Prostate gland (tissue), 2 donors: ENCODE measurements around the gene MTRF1L.

Experiments
- POLR2A ChIP-seq: fragments of 450-650 bp; IDR thresholded peaks from one replicate; pipeline ENCODE4 v1.6.1; 2016; ENCODE audit warnings: antibody characterized with exemption, mild to moderate bottlenecking
- TF ChIP-seq, protein P1 (sequence below), 4 experiments: fragments of 200-600 bp in 2 of 4; fragments of 450-650 bp in 2 of 4; sonication (generic) in 2 of 4; IDR thresholded peaks; 1 replicate in 3 of 4; 2 replicates in 1 of 4; pipeline ENCODE4 v1.5.1; 2016 to 2019; ENCODE audit warnings: antibody characterized with exemption in 4 of 4, mild to moderate bottlenecking in 2 of 4, moderate library complexity in 2 of 4

DNA sequence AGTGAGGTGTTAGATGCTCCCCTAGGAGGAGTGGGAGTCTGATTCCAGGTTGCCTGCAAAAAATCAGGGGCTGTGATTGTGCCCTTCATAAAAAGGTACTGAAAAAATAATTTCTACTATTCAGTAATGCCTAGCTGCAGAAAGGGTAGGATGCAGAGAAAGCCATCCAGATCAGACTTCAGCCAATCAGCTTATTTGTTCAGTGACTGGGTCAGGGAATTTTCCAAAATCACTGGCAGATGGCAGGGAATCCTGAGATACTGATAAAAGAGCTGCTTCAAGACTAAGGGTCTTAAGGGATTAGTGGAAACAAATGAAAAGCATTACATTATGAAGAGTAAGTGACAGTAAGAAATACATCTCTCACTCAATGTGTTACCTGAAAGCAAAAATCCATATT is 42.8 kb upstream of the MTRF1L start:
- TF ChIP-seq, protein P1, sequence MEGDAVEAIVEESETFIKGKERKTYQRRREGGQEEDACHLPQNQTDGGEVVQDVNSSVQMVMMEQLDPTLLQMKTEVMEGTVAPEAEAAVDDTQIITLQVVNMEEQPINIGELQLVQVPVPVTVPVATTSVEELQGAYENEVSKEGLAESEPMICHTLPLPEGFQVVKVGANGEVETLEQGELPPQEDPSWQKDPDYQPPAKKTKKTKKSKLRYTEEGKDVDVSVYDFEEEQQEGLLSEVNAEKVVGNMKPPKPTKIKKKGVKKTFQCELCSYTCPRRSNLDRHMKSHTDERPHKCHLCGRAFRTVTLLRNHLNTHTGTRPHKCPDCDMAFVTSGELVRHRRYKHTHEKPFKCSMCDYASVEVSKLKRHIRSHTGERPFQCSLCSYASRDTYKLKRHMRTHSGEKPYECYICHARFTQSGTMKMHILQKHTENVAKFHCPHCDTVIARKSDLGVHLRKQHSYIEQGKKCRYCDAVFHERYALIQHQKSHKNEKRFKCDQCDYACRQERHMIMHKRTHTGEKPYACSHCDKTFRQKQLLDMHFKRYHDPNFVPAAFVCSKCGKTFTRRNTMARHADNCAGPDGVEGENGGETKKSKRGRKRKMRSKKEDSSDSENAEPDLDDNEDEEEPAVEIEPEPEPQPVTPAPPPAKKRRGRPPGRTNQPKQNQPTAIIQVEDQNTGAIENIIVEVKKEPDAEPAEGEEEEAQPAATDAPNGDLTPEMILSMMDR (IDR thresholded peaks at IDR 0.05), result no peak
- no peak for TF ChIP-seq POLR2A
